Right renal pelvis (tissue), 4 donors: ENCODE measurements around the gene C5orf63. TPM values are rescaled to one million over a fixed set of nuclear protein-coding genes. Genes with fewer than 3 reads are reported as not detected.
"Not testable (repeated sequence)": the region's sequence is repeated elsewhere in the genome, so short reads cannot be mapped to it uniquely, and the experiment has no call there.

Experiments used
- DNase-seq, 4 donors: peaks; one replicate each; pipeline ENCODE4 v3.0.0-alpha.2; 2013; ENCODE audit warnings: low read depth in 4 of 4, low spot score in 3 of 4, missing footprints in 1 of 4
- polyA plus RNA-seq, 4 donors: library from polyadenylated mRNA; unstranded; fragments of 120-200 nt; gene quantifications; one replicate each; pipeline ENCODE4 v1.2.1, GENCODE V29; 2013; ENCODE audit not compliant: insufficient read length in 4 of 4

Gene C5orf63
- polyA plus RNA-seq: 10 to 100 TPM; 11.0 to 15.8 (median 13.9) TPM

- peak in 3 of 4 donors; percentile 33 to 49 (median 38) for DNase-seq
These were observed at the start of gene C5orf63 for GRCh38 chr5:127072861-127073846. C5orf63 (minus strand) TSS chr5:127073502; CDS start chr5:127058995, 14,507 bp downstream.

GRCh38 chr5:127112347-127112864 is 39.1 kb upstream of the C5orf63 start:
- no peak for DNase-seq

- no peak for DNase-seq
These were observed 37.8 kb upstream of the C5orf63 start for GRCh38 chr5:127111112-127111511.

GRCh38 chr5:127108624-127109260 is 35.4 kb upstream of the C5orf63 start:
- DNase-seq: not testable (repeated sequence)

- no peak for DNase-seq
These were observed 28.6 kb upstream of the C5orf63 start for GRCh38 chr5:127101935-127102334.

GRCh38 chr5:127101533-127101932 is 28.2 kb upstream of the C5orf63 start:
- no peak for DNase-seq

- DNase-seq: no peak
These were observed 24.9 kb upstream of the C5orf63 start for GRCh38 chr5:127098241-127098640.

- DNase-seq: no peak
These were observed 24.0 kb upstream of the C5orf63 start for GRCh38 chr5:127097278-127097677.

GRCh38 chr5:127096328-127096993 is 23.2 kb upstream of the C5orf63 start:
- DNase-seq: no peak

- no peak for DNase-seq
These were observed 21.0 kb upstream of the C5orf63 start for GRCh38 chr5:127094161-127094814.

GRCh38 chr5:127092690-127093089 is 19.4 kb upstream of the C5orf63 start:
- DNase-seq: no peak

- no peak for DNase-seq
These were observed 15.9 kb upstream of the C5orf63 start for GRCh38 chr5:127089191-127089590.

- DNase-seq: no peak
These were observed 14.9 kb upstream of the C5orf63 start for GRCh38 chr5:127088251-127088650.

- no peak for DNase-seq
These were observed 13.3 kb upstream of the C5orf63 start for GRCh38 chr5:127086589-127086988.

GRCh38 chr5:127085796-127086195 is 12.5 kb upstream of the C5orf63 start:
- no peak for DNase-seq

GRCh38 chr5:127085371-127085770 is 12.1 kb upstream of the C5orf63 start:
- no peak for DNase-seq

GRCh38 chr5:127084656-127085055 is 11.4 kb upstream of the C5orf63 start:
- DNase-seq: no peak

- DNase-seq: no peak
These were observed 10.4 kb upstream of the C5orf63 start for GRCh38 chr5:127083711-127084110.

GRCh38 chr5:127079994-127080491 is 6.7 kb upstream of the C5orf63 start:
- no peak for DNase-seq

GRCh38 chr5:127077366-127077765 is 4.1 kb upstream of the C5orf63 start:
- DNase-seq: no peak
